ENCODE measurements around the gene TARBP1.
A peak's percentile ranks its signal among the peaks of the same experiment; 100 is the strongest.
"Not testable (repeated sequence)": the region's sequence is repeated elsewhere in the genome, so short reads cannot be mapped to it uniquely, and the experiment has no call there.

The TARBP1 gene

DNA sequence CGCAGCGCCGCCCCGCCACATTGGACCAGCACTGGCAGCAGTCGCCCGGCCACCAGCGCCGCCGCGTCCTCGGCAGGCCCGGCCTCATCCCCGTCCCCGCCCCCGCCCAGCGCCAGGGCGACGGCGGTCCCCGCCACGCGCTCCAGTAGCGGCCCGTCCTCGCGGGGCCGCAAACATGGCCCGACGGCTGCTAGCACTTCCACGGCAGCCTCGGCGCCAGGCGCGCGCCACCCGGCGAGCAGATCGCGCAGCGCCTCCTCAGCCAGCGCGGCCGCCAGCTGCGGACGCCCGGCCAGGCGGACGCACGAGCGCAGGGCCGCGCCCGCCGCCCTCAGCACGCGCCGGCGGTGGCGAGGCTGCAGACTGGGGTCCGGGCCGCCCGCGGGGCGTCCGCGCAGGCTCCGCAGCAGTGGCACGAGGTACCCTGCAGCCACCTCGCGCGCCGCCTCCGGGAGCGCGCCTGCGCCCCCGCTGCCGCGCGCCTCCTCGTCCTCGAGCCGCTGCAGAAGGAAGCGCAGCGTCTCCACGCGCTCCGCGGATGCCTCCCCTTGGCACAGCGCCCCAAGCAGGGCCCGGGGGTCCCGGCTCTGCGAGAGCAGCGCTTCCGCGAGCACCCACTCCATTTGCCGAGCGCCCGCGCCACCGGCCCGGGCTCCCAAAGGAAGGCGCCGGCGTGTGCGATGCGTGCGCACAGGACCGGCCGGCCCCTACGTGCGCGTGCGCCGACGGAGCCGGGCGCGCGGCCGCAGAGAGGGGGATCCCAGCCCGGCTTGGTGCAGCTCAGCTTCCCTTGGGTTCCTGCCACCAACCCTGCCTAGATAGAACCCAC is at the start of gene TARBP1:
Gene TARBP1 (minus strand): TSS at position 699 of the 829 bp plus-strand sequence. CDS start 76 bp downstream, at position 623.
- peak; percentile 66 to 69 for DNase-seq

DNA sequence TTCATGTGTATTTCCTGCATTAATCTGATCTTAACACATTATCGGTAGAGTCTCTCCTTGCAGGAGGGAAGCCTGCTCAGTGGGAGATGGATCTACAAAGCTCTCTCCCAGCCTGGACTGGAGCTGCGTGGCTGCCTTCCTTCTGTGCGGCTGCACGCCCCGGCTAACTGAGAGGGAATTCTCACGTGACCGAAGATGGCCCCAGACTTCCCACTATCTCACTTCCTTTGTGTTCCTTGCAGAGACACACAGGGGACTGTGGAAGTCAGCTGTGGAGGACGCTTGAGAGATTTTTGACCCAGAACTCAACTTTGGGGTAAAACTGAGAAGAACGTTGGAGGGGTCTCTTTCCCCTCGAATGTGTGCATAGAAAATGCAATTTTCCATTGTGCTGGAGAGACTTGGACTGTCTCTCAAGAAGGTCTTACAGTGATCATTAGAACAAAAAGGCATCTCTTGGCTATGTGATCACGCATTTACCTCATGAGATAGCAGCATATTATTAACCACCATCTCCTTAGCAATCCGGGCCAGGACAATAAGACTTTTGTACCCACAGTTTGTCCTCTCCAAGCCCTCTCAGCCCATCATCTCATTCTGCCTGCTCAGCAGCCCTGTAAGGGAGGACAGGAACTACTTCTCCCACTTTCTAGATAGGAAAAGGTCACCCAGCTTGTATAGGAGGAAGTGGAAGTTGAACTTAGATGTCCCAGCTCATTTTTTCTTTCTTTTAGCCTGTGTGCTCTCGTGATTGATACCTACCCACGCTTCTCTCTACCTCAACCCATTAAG is 49.3 kb upstream of the TARBP1 start:
- no peak for DNase-seq

GRCh38 chr1:234527346-234527745 is 48.4 kb upstream of the TARBP1 start:
- DNase-seq, result no peak

GRCh38 chr1:234526922-234527321 is 47.9 kb upstream of the TARBP1 start:
- no peak for DNase-seq

DNA sequence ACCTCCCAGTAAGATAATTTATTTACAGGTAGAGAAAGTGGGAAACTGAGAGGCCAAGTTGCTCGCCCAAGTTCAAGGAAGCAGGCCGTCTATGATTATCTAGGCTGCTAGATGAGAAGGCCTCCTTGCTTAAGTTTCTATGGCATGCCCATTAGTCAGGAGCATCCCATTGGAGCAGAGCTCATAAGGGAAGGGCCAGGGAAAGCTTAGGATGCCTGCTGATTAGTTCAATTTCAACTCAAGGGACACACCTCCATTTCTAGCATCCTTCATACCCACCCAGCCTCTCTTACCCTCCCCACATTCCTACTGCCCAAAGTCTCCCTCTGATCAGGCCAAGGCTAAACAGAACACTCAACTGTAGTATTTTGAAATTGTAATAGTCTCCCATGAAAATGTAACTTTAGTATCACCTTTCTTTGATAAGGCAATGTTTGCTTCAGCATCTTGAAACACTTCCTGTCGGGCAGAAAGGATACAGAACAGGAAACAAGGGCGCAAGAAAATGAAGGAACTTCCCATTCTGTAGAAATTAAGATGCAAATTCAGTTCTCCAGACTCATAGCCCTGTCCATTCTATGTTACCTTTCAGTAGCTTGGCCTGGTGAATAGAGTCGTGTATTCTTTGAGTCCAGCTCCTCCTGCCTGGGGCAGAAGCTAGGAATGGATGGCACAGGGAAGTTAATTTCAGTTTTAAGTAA is 46.3 kb upstream of the TARBP1 start:
- DNase-seq, result peak; percentile 49 to 55

GRCh38 chr1:234521836-234522235 is 42.9 kb upstream of the TARBP1 start:
- no peak for DNase-seq

GRCh38 chr1:234520908-234521817 is 42.2 kb upstream of the TARBP1 start:
- DNase-seq, result no peak

GRCh38 chr1:234519506-234519905 is 40.5 kb upstream of the TARBP1 start:
- DNase-seq, result no peak

DNA sequence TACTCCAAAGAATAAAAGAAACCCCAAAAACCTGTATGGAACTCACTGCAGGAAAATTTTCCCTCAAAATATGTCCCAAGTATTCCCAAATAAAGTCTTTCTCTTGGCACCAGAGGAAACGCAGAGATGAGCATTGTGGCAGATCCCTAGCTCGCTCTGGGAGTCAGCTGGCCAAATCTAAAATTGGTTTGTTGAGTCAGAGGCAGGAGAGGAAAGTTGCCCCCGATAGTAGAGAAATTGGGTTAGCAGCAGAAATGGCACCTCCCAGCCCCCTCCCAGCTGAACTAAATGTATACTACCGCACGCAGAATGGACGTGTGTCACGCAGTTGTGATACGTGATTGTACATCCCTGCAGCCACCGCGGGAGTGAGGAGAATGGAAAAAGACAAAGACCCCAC is 39.9 kb upstream of the TARBP1 start:
- DNase-seq, result no peak

DNA sequence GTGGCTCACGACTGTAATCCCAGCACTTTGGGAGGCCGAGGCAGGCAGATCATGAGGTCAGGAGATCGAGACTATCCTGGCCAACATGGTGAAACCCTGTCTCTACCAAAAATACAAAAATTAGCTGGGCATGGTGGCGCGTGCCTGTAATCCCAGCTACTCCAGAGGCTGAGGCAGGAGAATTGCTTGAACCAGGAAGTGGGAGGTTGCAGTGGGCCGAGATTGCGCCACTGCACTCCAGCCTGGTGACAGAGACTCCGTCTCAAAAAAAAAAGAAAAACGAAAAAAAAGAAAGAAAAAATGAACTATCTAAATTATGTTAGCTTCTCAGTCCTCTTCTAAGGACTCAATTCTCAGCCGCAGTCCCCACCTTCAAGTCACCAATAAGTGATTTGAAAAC is 39.1 kb upstream of the TARBP1 start:
- DNase-seq, result not testable (repeated sequence)

- no peak for DNase-seq
These were observed 38.3 kb upstream of the TARBP1 start for GRCh38 chr1:234517110-234517802.

DNA sequence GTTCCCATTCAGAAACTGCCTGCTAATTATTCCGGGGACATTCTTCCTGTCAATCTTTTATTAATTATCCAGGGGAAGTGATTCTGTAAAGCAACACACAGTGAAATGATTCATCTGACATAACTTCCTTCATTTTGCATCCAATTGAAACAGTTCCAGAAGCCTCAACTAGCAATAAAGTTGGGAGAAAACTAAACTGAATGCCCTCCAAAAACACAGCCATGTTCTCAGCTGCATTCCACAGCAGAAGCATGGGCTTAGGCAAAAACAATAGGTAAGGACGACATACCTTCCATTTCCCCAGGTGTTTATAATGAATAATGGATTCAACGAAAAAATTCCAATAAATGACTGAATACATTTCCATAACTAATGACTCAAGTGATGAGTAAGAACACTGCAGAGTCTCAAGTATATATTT is 36.9 kb upstream of the TARBP1 start:
- DNase-seq, result peak in 1 of 2 experiments; percentile 17

- no peak for DNase-seq
These were observed 36.4 kb upstream of the TARBP1 start for GRCh38 chr1:234515411-234515810.

DNA sequence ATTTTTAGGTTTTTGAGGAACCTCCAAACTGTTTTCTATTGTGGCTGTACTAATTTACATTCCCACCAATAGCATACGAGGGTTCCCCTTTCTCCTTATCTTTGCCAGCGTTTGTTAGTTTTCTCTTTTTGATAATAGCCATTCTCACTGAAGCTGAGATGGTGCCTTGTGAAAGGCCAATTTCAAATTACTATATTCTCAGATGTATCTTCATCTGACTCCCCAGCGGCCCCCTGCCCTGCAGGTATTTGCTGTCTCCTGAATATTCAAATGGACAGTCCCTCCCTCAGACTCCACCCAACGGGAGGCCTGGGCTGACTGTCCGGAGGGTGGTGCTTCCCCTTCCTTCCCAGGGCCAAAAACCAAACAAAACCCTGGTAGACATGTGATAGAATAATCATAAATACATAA is 33.5 kb upstream of the TARBP1 start:
- peak; percentile 24 to 34 for DNase-seq

GRCh38 chr1:234509457-234510328 is 30.7 kb upstream of the TARBP1 start:
- DNase-seq, result no peak

DNA sequence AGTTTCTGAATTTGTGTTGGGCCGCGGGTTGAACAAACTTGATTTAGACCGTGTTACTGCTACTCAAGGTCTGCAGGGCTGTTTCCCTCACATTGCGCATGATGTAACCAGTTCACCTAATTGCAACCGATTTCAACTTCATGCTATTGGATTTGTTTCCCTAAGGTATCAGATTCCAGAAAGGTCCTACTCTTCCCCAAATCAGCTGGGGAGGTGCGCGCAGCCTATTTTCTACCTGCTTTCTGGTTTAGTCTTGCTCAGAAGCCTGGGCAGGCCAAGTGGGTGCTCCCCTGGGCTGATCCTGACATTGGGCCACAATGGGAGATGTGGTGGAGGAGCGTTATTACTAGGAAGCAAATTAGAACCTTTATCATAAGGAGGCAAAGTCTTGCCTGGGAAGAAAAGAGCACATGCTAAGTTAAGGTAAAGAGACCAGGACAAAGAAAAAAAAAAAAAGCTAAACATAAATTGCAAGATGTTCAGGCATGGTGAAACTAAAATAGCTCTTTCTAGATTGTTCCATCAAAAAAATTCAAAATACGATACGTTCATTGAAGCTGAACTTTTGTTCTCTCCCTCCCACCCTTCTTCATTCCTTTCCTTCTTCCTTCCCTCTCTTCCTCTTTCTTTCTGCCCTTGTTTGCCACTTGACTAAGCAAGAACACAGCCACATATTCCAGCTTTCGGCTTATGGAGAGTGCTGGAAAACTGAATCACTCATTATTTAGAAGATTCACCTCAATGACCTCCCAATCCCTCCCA is 28.8 kb upstream of the TARBP1 start:
- no peak for DNase-seq

DNA sequence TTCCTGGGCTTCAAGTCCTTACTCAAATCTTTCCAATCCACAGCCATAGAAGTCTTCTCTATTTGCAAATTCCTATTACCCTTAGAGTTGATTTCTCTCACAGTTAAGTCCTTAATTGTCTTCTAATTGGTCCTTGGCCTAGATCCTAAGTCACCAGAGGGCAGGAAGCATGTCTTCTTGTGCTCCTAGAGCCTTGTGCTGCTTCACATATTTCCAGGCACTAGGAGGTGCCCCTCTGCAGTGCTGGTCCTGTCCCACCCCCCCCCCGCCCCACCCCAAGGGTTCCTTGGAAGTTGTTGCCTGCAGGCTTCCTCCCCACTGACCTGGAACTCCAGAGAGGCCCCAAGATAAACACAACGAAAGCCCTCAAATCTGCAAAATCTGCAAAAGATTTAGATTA is 28.1 kb upstream of the TARBP1 start:
- DNase-seq, result no peak

DNA sequence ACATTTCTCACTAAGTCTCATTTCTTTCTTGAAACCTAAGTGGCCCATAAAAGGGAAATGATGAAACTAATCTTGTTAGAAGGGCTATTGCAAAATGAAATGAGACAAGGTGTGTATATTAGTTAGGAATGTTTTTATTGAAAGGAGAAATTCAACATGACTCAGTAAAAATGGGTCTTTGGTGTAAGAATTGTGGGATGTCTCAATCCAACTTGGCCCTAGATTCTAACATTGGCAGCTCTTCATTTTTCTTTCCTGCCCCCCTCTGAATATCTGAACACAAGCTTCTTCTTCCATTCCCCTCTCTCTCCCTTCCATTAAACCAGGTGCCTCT is 26.8 kb upstream of the TARBP1 start:
- peak; percentile 28 to 34 for DNase-seq

GRCh38 chr1:234504969-234505768 is 26.2 kb upstream of the TARBP1 start:
- DNase-seq, result no peak

Data from AML-193 (cell line).